Right renal pelvis (tissue), 4 donors: ENCODE results near the gene MAT1A. TPM values are rescaled to one million over a fixed set of nuclear protein-coding genes. Genes with fewer than 3 reads are reported as not detected.
"Not testable (repeated sequence)": the region's sequence is repeated elsewhere in the genome, so short reads cannot be mapped to it uniquely, and the experiment has no call there.

Experiments used
- DNase-seq, 4 donors: peaks; one replicate each; pipeline ENCODE4 v3.0.0-alpha.2; 2013; ENCODE audit warnings: low read depth in 4 of 4, low spot score in 3 of 4, missing footprints in 1 of 4
- polyA plus RNA-seq, 4 donors: library from polyadenylated mRNA; unstranded; fragments of 120-200 nt; gene quantifications; one replicate each; pipeline ENCODE4 v1.2.1, GENCODE V29; 2013; ENCODE audit not compliant: insufficient read length in 4 of 4

The MAT1A gene
- polyA plus RNA-seq, 4 donors: 0.81 to 1.4 (median 1.3) TPM

- not testable (repeated sequence) for DNase-seq
Observed at GRCh38 chr10:80234331-80235235, 54.9 kb downstream of the MAT1A start.

GRCh38 chr10:80233871-80234270 is 55.6 kb downstream of the MAT1A start:
- not testable (repeated sequence) for DNase-seq

- DNase-seq: not testable (repeated sequence)
Observed at GRCh38 chr10:80226723-80227122, 62.7 kb downstream of the MAT1A start.

- DNase-seq: not testable (repeated sequence)
Observed at GRCh38 chr10:80223031-80223419, 66.4 kb downstream of the MAT1A start.

Other genes with a start within 250 kb of the MAT1A start
- gene TMEM254, start 211.0 kb downstream of the MAT1A start, polyA plus RNA-seq: 10 to 100 TPM; 57.1 to 69.6 (median 64.3) TPM
- gene PLAC9, start 156.9 kb downstream of the MAT1A start, polyA plus RNA-seq: 10 to 100 TPM; 12.6 to 43.2 (median 22.8) TPM
- gene ANXA11, start 84.1 kb downstream of the MAT1A start, polyA plus RNA-seq: 100 to 1,000 TPM; 140 to 156 (median 149) TPM
- under 1 TPM; 0.32 to 0.76 (median 0.68) TPM for gene DYDC1, start 67.1 kb upstream of the MAT1A start, polyA plus RNA-seq
- gene DYDC2, start 67.1 kb upstream of the MAT1A start, polyA plus RNA-seq: 1 to 10 TPM; 1.5 to 2.4 (median 1.9) TPM
- gene PRXL2A, start 118.9 kb upstream of the MAT1A start, polyA plus RNA-seq: 100 to 1,000 TPM; 104 to 142 (median 121) TPM
- gene TSPAN14, start 164.7 kb upstream of the MAT1A start, polyA plus RNA-seq: 100 to 1,000 TPM in 1 of 4 donors, 10 to 100 TPM in 3; 91.6 to 102 (median 92.5) TPM
- under 1 TPM; 0.07 to 0.20 (median 0.14) TPM for gene SH2D4B, start 248.2 kb upstream of the MAT1A start, polyA plus RNA-seq